Measurements from ENCODE around the gene SUGP1.
A peak's percentile ranks its signal among the peaks of the same experiment; 100 is the strongest.

The SUGP1 gene

DNA sequence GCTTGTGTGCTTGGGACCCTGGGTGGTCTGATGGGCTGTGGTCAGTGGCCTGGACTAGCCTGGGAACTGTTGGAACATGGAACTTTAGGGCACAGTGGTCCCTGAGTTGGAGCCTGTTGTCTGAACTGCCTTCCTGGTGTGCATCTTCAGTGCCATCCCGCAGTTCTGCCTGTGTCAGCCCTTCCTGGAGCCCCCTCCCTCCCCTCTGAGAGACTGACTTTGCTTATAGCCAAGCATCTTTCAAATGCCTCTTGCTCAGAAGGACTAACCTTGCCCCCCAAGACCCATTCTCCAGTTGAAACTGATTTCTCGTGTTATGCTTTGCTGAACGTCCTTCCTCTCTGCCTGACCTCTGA is 14.7 kb upstream of the SUGP1 start:
- TF ChIP-seq, protein P1, sequence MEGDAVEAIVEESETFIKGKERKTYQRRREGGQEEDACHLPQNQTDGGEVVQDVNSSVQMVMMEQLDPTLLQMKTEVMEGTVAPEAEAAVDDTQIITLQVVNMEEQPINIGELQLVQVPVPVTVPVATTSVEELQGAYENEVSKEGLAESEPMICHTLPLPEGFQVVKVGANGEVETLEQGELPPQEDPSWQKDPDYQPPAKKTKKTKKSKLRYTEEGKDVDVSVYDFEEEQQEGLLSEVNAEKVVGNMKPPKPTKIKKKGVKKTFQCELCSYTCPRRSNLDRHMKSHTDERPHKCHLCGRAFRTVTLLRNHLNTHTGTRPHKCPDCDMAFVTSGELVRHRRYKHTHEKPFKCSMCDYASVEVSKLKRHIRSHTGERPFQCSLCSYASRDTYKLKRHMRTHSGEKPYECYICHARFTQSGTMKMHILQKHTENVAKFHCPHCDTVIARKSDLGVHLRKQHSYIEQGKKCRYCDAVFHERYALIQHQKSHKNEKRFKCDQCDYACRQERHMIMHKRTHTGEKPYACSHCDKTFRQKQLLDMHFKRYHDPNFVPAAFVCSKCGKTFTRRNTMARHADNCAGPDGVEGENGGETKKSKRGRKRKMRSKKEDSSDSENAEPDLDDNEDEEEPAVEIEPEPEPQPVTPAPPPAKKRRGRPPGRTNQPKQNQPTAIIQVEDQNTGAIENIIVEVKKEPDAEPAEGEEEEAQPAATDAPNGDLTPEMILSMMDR (IDR thresholded peaks at IDR 0.05) = no peak
- H3K27ac ChIP-seq = no peak overlapping the region
- DNase-seq (ENCODE audit: low spot score) = no peak
- H3K4me3 ChIP-seq = no peak overlapping the region

DNA sequence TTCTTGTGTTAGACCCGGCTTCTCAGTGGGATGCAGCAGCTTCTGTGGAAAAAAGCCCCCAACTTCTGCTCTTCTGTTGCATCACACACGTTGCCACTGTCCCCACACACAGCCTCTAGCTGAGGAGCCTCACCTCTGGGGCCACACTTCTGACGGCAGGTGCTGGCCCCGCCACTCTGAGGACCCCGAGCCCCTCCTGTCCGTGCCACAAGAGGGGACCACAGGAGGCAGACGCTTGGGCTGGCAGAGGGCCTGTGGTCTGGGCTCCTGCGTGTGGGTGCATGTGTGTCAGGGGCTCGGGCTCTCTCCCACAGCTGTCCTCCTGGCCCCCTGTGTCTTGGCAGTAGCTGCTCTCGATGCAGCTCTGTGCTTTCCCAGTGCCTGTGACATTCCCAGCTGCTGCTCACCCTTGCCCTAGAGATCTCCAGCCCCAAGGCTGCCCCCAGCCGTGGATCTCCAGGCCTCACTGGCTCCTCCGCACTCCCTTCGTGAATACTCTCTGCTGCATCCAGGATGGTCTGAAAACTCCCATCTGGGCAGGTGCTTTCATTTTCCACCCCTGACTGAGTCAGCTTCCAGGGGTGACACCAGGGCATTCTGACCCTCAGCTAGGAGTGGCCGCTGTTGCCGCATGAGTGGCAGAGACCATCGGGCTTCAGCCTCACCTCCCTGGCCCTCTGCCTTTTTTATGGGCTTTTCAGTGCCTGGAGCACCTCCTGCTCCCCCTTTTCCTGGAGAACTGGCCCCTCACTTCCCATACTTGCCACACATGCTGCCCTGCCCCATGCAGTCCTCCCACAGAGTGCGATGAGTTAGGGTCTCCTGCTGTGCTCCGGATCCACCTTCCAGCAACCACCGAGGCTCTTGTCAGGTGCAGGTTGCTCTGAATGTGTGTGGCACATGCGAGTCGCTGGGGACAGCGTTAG is 14.0 kb upstream of the SUGP1 start:
- Histone ChIP-seq H3K27ac (no peak overlapping the region), H3K4me3 (no peak overlapping the region)
- DNase-seq (ENCODE audit: low spot score) = no peak
- TF ChIP-seq, protein P1 (IDR thresholded peaks at IDR 0.05) = no peak

DNA sequence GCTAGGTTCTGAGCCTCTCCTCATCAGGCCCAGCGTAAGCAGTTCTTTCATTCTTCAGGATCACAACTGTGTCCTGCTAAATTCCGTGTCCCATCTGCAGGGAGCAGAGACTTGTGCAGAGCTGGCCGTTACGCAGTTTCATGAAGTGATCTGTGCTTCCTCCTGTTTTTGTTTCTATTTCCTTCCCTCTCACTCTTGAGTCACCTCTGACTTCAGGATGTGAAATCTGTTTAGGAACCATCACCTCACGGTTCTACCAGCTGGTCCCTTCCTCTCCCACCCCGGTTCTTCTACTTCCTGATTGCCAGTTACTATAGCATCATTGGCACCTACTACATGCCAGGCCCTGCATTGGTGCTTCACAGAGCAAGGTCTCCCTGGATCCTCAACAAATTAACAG is 8.8 kb upstream of the SUGP1 start:
- TF ChIP-seq, protein P1 (IDR thresholded peaks at IDR 0.05) = no peak
- H3K27ac ChIP-seq = no peak overlapping the region
- H3K4me3 ChIP-seq = no peak overlapping the region
- no peak for DNase-seq (ENCODE audit: low spot score)

DNA sequence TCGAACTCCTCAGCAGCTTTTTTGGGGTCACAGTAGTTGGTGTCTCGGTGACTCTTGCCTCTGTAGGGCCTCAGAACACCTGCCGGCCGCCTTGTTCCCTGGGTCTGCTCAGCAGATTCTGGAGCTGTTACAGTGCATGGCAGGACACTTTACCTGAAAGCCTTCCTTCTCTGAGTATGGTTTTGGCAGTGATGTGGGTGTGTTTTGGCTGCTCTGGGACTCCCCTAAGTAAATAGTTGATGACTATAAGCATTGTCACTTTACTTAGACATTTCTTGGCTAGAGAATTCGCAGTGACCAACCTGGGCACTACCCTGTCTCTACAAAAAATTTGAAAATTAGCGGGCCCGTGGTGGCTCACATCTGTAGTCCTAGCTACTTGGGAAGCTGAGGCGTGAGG is 7.4 kb upstream of the SUGP1 start:
- no peak overlapping the region for H3K27ac ChIP-seq
- no peak overlapping the region for H3K4me3 ChIP-seq
- TF ChIP-seq, protein P1 (IDR thresholded peaks at IDR 0.05) = no peak
- DNase-seq (ENCODE audit: low spot score) = no peak

DNA sequence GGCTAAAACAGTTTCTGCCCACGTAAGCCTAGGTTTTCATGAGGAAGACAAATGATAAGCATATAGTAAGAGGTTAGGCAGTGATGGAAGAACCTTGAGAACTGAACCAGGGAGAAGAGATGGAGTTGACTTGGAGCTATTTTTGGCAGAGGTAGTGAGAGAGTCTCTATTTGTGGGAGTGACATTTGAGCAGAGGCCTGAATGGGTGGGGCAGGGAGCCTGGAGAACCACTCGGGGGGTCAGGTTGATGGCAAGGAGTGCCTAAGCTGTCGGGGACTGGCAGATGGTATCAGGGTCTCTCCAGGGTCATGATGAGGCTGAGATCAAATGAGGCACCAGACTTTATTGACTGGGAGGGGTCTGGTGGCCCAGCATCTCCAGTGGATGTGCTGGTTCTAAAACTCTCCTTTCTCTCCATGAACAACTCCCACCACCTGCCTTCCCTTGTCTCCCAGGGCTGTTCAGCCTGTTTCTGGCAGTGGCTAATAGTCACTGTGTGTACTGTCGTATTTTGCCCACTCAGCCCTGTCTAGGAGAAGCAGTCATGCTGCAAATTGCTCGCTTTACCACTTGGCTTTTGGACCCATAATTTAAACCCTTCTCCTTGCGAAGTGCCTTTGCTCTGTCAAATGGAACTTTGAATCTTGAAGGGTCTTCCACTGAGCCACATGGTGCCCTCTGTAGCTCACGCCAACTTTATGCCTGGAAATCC is 3.9 kb upstream of the SUGP1 start:
- no peak for DNase-seq (ENCODE audit: low spot score)
- TF ChIP-seq, protein P1 (IDR thresholded peaks at IDR 0.05) = no peak
- Histone ChIP-seq H3K4me3 (no peak overlapping the region), H3K27ac (no peak overlapping the region)

DNA sequence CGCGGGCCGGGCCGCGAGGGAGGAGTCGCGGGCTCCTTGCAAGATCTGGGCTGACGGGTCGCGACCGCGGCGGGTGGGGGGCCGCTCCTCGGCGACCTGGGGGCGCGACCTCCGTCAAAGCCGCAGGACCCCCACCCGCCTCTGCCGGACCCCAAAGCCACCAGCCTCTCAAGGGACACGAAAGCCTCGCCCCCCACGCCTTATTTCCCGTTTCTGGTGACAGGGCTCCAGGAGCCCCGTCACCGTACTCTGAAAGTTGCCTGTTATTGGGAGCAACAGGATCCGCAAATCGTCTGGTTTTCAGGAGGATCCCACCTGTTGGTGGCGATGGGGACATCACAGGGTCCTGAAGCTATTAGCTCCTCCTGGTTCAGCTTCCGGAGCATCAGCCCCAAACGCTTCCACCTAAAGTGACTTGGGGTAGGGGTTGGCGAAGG is 850 bp upstream of the SUGP1 start:
- TF ChIP-seq, protein P1 (IDR thresholded peaks at IDR 0.05) = no peak
- Histone ChIP-seq H3K27ac (peak overlapping the region; percentile 88 to 93), H3K4me3 (peak overlapping the region; percentile 86)
- no peak for DNase-seq (ENCODE audit: low spot score)

All from coronary artery (tissue), 2 donors.